Measurements from ENCODE around the gene GABBR2.
A peak's percentile ranks its signal among the peaks of the same experiment; 100 is the strongest.

GABBR2 gene

DNA sequence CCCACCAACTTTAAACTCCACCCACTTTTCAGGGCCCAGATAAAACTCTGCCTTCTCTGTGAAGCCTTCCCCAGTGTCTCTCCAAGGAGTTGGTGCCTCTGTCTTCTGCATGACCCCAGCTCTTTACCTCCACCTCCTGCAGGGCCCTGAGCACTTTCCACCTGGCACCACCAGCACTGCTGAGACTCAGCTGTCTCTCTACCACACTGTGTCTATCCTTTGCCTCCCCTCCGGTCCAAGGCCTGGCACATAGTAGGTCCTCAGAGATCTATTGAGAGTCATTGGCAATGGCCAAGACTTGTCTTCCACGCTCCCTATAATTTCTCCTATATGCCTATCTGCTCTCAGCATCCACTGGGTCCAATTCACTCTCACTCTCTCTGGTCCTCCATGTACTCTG, 12.9 kb upstream of the GABBR2 start:
- no peak for DNase-seq

GRCh38 chr9:98720402-98720801, 11.7 kb upstream of the GABBR2 start:
- DNase-seq, result no peak

DNA sequence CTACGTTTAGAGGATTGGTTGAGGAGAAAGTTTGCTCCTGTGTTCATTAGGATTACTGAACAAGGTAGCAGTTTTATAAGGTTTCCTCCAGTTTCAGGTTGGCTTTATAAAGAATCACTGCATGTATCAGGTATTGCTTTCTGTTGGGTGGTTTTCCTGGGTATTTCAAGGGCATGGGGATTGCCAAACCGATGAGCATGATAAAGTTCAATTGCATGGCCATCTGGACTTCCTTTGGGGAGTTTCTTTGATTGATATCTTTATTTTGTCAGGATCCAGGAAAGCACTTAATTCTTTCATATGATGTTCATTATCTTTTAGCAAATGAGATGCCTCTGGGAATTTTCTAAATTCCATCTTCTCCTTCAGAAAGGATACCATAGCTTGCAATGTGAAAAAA, 10.3 kb upstream of the GABBR2 start:
- no peak for DNase-seq

DNA sequence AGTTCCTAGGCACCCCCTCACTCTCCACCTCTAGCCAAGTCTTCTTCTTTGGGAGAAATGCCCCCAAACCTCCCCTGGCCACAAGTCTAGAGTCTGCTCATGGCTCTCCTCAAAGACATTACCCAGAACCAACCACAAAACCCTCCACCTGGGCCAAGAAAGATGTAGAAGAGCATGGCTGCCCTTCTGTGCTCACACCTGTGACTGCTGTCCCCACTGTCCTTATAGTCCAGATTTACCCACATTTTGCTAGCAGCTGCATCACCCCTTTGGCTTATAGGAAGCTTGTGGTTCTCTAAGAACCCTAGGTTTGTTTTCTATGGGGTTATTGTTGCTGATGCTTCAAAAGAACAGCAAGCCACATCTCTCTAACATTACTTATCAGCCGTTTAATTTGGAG, 6.1 kb upstream of the GABBR2 start:
- no peak for DNase-seq

DNA sequence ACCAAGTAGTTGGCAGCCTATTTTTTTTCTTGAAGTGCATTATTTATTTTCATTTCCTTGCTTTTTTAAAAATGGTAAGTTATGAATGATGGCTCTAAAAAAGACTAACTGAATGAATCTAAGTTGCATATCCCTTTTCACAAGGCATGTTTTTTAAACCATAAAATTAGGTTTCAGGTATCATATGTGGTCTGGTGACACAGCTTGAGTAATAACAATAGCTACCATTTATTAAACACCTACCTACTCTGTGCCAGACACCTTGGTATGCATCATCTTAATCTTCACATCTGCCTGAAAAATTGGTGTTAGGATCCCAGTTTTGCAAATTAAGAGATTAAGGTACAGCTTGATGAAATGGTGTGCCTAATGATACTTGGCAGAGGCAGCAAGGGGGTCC, 4.3 kb upstream of the GABBR2 start:
- DNase-seq, result no peak

GRCh38 chr9:98709968-98710965, 1.5 kb upstream of the GABBR2 start:
- no peak for DNase-seq

DNA sequence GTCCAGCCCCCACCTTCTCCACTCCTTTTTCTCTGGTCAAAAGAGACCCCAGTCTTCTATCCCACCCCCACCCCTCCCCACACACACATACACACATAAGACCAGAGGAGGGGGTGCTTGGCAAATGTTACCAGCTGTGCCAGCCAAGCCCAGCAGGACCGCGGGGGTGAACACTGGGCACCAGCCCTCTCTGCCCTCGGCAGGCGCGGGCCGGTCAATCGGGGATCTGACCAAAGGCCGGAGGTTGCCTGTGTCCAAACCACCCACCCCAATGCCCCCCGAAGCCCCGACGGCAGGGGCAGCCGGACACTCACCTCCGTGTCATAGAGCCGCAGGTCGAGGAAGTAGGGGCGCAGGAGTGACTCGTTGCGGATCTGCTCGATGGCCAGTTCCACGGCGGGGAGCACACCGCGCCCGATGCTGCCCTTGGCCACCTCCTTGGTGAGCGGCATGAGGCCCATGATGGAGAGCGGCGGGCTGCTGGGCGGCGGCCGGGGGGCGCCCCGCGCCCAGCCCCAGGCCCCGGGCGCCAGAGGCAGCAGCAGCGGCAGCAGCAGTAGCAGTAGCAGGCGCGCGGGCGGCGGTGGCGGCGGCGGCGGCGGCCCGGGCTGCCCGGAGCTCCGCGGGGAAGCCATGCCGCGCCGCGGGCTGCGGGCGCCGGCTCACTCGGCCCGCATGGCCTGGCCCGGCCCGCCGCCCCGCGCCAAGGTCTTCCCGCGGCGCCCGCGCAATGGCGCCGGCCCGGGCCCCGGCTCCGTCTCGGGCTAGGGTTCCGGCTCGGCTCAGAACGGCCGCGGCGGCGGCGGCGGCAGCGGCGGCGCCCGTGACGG, 417 bp downstream of the GABBR2 start:
- DNase-seq, result no peak

GRCh38 chr9:98707166-98708102, 1.3 kb downstream of the GABBR2 start:
- peak in 38 of 56 donors; percentile 3 to 66 (median 35) for DNase-seq

- peak in 8 of 56 donors; percentile 36 to 62 (median 45) for DNase-seq
Observed at GRCh38 chr9:98706651-98707165, 2.0 kb downstream of the GABBR2 start.

- no peak for DNase-seq
Observed at GRCh38 chr9:98702835-98703380, 5.8 kb downstream of the GABBR2 start.

DNA sequence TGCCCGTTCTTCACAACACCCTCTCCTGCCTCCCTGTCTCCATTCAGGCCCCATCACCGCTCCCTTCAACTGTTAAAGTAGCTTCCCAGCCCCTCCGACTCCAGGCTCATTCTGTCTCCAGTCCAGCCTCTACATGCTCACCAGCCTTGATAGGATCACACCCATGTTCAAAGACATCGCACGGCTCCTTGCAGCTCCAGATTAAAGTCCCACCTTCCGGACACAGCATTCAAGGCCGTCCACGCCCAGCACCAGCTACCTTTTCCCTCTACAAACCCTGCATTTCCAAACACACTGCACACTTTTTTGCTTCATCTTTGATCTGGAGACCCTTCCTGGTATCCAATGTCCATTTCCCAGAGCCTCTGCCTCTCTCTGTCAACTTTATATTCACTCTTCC, 6.4 kb downstream of the GABBR2 start:
- DNase-seq, result no peak

- no peak for DNase-seq
Observed at GRCh38 chr9:98701576-98701975, 7.2 kb downstream of the GABBR2 start.

DNA sequence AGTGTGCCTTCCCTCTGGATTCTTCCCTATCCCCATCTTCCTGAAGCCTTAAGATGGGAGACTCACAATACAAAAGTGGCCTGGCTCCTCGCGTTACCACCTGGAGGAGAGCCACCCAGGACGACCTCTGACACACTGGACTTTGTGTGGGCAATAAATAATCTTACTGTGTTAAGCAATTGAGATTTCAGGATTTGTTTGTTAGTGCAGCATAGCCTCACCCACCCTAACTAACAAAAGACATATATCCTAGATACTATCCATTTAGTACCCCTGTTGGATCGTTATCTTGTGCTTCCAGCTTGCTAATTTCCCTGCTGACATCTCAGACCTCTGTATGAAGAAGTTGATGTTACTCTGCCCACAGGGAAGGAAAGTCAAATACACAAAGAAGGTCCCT, 7.9 kb downstream of the GABBR2 start:
- no peak for DNase-seq

DNA sequence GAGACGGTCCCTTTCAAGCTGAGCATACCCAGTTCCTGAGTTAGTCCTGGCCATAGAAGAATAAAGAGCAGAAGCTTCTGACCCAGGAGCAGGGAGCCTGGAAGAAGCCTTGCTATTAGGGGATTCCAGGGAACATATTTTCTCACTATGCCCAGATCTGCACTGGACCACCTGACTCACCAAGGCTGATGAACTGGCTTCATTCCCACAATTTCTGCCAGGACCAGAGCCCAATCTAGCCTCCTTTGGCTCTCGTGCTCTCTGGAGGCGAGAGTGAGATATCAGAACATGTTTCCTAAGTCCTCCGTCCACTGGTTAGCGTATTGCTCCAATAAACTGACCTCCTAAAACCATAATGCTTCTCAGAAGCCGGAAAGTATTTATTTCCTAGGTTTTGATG, 9.9 kb downstream of the GABBR2 start:
- no peak for DNase-seq

DNA sequence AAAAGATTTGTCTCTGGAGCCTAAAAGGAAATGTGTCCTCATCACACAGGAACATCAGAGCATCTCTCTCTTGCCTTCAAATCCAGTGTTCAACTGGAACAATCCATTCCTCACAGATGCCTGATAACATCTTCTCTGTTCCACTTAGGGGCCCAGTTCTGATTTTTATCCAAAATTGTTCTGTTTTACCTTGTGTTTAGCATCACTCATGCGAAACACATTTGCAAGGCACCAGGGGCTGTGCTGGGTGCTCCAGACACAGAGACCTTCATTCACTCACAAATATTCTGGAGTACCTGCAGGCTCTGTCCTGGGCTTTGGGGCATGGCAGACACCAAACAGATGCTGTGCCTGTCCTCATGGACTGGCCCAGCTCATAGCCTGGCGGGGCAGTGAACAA, 13.8 kb downstream of the GABBR2 start:
- DNase-seq, result no peak

GRCh38 chr9:98692392-98692791, 16.3 kb downstream of the GABBR2 start:
- DNase-seq, result no peak

GRCh38 chr9:98691890-98692289, 16.8 kb downstream of the GABBR2 start:
- no peak for DNase-seq

- DNase-seq, result no peak
Observed at GRCh38 chr9:98690686-98691085, 18.0 kb downstream of the GABBR2 start.

- DNase-seq, result no peak
Observed at GRCh38 chr9:98688710-98689495, 19.8 kb downstream of the GABBR2 start.

- no peak for DNase-seq
Observed at GRCh38 chr9:98687911-98688310, 20.8 kb downstream of the GABBR2 start.
